A673 (cell line): Measurements from ENCODE around the gene TOMM7.

ENCODE experiments used
- CTCF ChIP-seq: fragments of 300-800, 200-600 bp; sonication (generic); conservative IDR thresholded peaks from 2 replicates; pipeline ENCODE4 v1.5.1; 2017; ENCODE audit warnings: low read depth, mild to moderate bottlenecking, antibody characterized with exemption, low read length, moderate library complexity, mixed read lengths
- EZH2 ChIP-seq: fragments of 200-600 bp; sonication (generic); IDR thresholded peaks from 2 replicates; pipeline ENCODE4 v1.6.1; 2017; ENCODE audit warnings: borderline replicate concordance, low read depth, mild to moderate bottlenecking, mixed read lengths, antibody characterized with exemption, low read length; ENCODE audit not compliant: poor library complexity, severe bottlenecking

- TF ChIP-seq CTCF, result no peak
- TF ChIP-seq EZH2, result no peak
Observed at GRCh38 chr7:22821702-22822485, 755 bp downstream of the TOMM7 start.
